Urothelium cell line (cell line): ENCODE results near the gene ASXL2.
A peak's percentile ranks its signal among the peaks of the same experiment; 100 is the strongest.
"Not testable (repeated sequence)": the region's sequence is repeated elsewhere in the genome, so short reads cannot be mapped to it uniquely, and the experiment has no call there.

ENCODE experiments used
- DNase-seq: peaks from one replicate; pipeline ENCODE4 v3.0.0; 2011; ENCODE audit warnings: low spot score, mixed read lengths
- FAIRE-seq: peaks from 2 replicates; lab custom pipeline; 2011; peaks lifted over from hg19 to GRCh38; lab: Jason Lieb, UNC

ASXL2 gene

GRCh38 chr2:25894135-25894830 is 16.0 kb upstream of the ASXL2 start:
- DNase-seq = peak; percentile 32
- peak; percentile 5 for FAIRE-seq

DNA sequence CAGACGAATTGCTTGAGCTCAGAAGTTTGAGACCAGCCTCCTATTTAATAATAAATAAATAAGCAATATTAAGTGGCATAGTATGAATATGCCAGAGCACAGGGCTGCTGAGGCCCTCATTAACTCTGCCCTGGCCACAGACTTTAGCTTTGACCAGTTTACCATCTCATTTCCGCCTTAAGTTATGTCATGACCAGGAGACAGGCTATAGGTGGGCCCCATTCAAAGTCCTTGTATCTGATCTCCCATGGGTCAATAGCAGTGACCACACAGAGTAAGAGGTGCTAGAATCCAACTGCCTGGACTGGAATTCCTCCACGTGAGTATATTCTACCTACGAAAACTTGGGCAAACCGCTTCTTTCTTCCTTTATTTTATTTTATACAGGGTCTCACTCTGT is 13.4 kb upstream of the ASXL2 start:
- no peak for FAIRE-seq
- DNase-seq = no peak

- FAIRE-seq (peak; percentile 59), DNase-seq (no peak)
These were observed 9.4 kb upstream of the ASXL2 start for GRCh38 chr2:25887624-25888242.

- peak; percentile 77 for FAIRE-seq
- peak; percentile 78 for DNase-seq
These were observed 7.6 kb upstream of the ASXL2 start for GRCh38 chr2:25885933-25886332.

GRCh38 chr2:25881764-25882163 is 3.5 kb upstream of the ASXL2 start:
- FAIRE-seq (no peak), DNase-seq (no peak)

- FAIRE-seq (no peak), DNase-seq (peak; percentile 48)
These were observed 945 bp upstream of the ASXL2 start for GRCh38 chr2:25879133-25879730.

DNA sequence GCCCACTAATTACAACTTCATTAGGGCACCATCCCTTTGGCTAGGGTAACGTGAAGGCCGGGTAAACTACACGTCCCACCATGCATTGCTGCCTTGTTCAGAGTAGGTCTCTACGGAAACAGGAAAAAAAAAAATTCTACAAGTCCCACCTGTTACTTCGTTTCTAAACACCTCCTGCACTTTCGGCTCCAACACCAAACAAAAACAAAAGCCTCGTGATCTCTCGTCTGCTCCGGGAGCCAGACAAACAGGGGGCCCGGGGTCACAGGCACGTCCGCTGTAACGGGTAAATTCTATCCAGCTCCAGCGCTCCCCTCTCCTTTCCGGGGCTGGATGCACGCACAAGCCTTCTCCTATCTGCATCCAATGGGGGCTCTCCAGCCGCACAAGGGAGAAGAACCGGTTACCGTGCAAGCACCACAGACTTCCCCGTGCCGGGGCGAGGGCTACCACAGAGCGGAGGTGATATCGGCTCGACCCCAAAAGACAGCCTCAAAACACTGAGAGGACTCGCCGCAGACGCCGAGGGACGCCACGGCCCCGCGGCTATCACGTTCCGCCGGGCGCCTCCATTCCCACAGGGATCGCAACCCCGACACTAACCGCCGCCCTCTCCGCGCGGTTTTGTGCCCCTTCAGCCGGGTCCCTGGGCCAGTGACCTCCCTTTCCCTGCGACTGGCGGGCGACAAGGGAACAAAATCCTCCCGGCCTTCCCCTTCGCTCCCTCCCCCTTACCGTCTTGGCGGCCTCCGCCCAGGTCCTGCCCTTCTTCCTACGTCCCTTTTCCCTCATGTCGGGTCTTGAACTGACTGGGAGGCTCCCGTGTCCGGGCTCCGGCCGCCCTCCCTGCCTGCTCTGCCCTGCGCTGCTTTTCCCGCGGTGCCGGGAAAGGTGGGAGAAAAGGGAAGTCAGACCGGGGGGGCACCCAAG is 591 bp downstream of the ASXL2 start:
- FAIRE-seq (peak; percentile 56), DNase-seq (peak; percentile 71)

GRCh38 chr2:25872134-25872533 is 6.2 kb downstream of the ASXL2 start:
- FAIRE-seq (no peak), DNase-seq (no peak)

DNA sequence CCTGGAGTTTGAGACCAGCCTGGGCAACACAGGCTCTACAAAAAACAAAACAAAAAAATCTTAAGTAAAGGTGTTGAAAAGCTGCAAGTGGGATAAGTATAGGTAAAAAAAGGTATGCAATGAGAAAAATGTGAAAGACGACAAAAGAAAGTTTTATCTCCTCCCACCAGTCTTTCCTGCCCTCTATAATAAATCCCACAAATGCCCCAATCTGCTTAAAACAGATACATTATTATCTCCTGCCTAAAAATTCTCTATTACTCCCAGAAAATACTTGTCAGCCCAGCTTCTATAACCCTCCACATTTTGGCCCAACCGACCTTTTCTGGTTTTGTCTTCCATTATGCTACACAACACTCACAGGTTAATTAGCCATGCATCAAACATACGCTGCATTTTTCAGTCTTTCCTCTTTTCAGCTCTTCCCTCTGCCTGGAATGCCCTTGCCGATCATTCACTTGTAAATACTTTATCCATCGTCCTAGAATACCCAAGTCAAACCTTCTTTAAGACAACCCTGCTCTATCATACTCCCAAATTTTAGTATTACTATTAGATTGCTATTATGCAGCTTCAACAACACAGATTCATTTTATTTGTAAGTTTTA is 10.8 kb downstream of the ASXL2 start:
- no peak for DNase-seq
- FAIRE-seq = no peak

GRCh38 chr2:25856377-25856776 is 21.9 kb downstream of the ASXL2 start:
- no peak for DNase-seq
- FAIRE-seq = peak; percentile 5

GRCh38 chr2:25855065-25855464 is 23.2 kb downstream of the ASXL2 start:
- FAIRE-seq (no peak), DNase-seq (no peak)

DNA sequence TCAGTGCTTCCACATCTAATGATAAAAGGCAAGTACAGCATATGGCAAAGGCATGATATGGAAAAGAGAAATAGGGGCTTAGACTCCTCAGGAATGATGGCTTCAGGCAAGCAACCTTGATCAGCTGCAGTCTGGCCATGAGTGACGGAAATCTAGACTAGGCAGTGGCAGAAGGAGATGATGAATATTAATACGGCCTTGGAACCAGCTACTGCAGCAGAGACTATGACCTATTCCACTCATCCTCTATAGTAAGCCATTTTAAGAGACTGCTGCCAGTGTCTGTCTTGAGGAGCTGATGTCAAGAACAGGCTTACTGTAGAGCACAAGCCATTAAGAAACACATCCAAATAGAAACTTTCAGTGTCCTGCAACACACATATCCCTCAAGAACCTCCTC is 23.7 kb downstream of the ASXL2 start:
- DNase-seq = no peak
- FAIRE-seq = no peak

GRCh38 chr2:25853038-25853638 is 25.1 kb downstream of the ASXL2 start:
- FAIRE-seq (no peak), DNase-seq (no peak)

GRCh38 chr2:25851740-25852503 is 26.4 kb downstream of the ASXL2 start:
- DNase-seq (peak; percentile 69), FAIRE-seq (peak; percentile 62)

- not testable (repeated sequence) for DNase-seq, FAIRE-seq
These were observed 27.9 kb downstream of the ASXL2 start for GRCh38 chr2:25850400-25850799.

DNA sequence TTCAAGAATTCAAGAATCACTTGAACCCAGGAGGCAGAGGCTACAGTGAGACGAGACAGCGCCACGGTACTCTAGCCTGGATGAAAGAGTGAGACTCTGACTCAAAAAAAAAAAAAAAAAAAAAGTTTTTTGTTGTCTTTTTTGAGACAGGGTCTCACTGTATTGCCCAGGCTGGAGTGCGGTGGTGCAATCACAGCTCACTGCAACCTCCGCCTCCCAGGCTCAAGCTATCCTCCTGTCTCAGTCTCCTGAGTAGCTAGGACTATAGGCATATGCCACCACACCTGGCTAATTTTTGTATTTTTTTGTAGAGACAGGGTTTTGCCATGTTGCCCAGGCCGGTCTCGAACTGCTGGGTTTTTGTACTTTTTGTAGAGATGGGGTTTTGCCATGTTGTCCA is 28.9 kb downstream of the ASXL2 start:
- FAIRE-seq, DNase-seq: not testable (repeated sequence)

- no peak for FAIRE-seq
These were observed 32.3 kb downstream of the ASXL2 start for GRCh38 chr2:25845843-25846505.

DNA sequence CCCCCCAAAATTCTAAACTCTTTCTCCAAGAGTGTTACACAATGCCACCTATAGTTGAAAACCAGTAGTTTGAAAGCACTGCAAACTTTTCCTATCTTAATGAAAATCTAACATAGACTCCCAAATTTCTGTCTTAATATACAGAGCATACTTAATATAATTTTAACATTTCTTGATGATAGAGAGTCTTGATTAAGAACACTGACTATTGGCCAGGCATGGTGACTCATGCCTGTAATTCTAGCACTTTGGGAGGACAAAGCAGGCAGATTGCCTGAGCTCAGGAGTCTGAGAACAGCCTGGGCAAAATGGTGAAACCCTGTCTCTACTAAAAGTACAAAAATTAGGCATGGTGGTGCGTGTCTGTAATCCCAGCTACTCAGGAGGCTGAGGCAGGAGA is 34.2 kb downstream of the ASXL2 start:
- DNase-seq = no peak

More at GRCh38 chr2:25845843-25846505, 32.3 kb downstream of the ASXL2 start:
- no peak for DNase-seq

DNA sequence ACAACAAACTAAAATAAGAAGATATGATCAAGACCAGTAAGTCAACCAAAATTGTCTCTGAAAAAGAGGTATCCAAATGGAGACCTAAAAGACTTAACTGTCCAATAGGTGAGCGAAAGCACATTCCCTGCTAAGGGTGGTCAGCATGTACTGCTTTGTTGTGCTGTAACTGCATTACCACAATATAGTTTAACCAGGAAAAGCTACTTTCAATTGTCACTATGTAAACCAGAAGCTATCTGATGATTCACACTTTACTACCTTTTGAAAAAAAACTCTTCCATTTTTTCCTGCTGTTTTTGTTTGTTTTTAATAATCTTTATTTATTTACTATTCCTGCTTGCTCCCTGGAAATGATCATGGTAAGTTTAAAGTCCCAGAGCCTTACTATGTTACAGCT is 36.1 kb downstream of the ASXL2 start:
- DNase-seq (no peak), FAIRE-seq (no peak)

More for the DNA sequence above, 34.2 kb downstream of the ASXL2 start:
- no peak for FAIRE-seq
